NCI-H1048 (cell line): ENCODE results near the gene GNG7.
"Not testable (repeated sequence)": the region's sequence is repeated elsewhere in the genome, so short reads cannot be mapped to it uniquely, and the experiment has no call there.

Experiments used
- DNase-seq: peaks from one replicate; lab custom pipeline; 2025; lab: John Stamatoyannopoulos, UW

GNG7 gene

GRCh38 chr19:2463694-2464093 lies 238.8 kb downstream of the GNG7 start:
- not testable (repeated sequence) for DNase-seq

DNA sequence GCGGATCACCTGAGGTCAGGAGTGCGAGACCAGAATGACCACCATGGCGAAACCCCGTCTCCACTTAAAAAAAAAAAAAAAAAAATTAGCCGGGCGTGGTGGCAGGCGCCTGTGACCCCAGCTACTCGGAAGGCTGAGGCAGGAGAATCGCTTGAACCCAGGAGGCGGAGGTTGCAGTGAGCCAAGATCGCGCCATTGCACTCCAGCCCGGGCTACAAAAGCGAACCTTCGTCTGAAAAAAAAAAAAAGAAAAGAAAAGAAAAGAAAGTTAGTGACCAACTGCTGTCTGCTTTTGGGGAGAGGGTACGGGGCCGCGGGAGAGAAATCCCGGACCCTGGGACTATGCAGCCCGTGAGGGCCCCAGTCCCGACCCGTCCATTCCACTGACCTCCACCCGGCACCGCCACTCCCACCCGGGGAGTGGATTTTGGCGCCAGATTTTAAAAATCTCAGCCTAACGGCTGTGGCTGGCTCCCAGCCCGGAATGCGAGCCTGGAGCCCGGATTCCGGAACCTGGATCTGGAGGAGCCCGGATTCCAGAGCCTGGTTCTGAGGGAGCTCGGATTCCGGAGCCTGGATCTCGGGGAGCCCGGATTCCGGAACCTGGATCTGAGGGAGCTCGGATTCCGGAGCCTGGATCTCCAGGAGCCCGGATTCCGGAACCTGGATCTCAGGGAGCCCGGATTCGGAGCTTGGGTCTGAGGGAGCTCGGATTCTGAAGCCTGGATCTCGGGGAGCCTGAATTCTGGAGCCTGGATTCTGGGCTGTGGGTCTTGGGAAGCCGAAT lies 239.7 kb downstream of the GNG7 start:
- peak; percentile 40 for DNase-seq

GRCh38 chr19:2461751-2462634 lies 240.5 kb downstream of the GNG7 start:
- no peak for DNase-seq
